Common myeloid progenitor, CD34-positive (primary cell): Measurements from ENCODE around the gene ADAM10.

ENCODE experiments used
- CTCF ChIA-PET: fragments of 350-600 bp; sonication (Branson Sonifier 250); formaldehyde crosslinking; loops from one replicate; lab custom pipeline; 2021; ENCODE audit warnings: antibody characterized with exemption; lab: Charles Lee
- POLR2A ChIA-PET: fragments of 350-600 bp; sonication (Branson Sonifier 250); formaldehyde crosslinking; loops from one replicate; lab custom pipeline; 2021; ENCODE audit warnings: antibody characterized with exemption; lab: Charles Lee
- DNase-seq, 3 donors: peaks; one replicate each; pipeline versions ENCODE4 v3.0.0 to v3.0.0-alpha.2; 2013
- H3K27ac ChIP-seq, 2 experiments: 1 replicate in 1 of 2; 2 replicates in 1 of 2; pipeline ENCODE4 v1.7.0; 2013; ENCODE audit warnings: inconsistent platforms in 2 of 2, low read length in 2 of 2, mild to moderate bottlenecking in 2 of 2, low read depth in 1 of 2, moderate library complexity in 1 of 2; ENCODE audit not compliant: severe bottlenecking in 2 of 2, insufficient read depth in 1 of 2, poor library complexity in 1 of 2
- H3K27me3 ChIP-seq, 5 experiments: replicated peaks in 2 of 5; 1 replicate in 3 of 5; 2 replicates in 2 of 5; pipeline versions ENCODE4 v1.6.1 to v1.7.0; 2013; ENCODE audit warnings: low read length in 4 of 5, mild to moderate bottlenecking in 2 of 5, moderate library complexity in 2 of 5, inconsistent platforms in 1 of 5; ENCODE audit not compliant: insufficient read depth in 5 of 5, control insufficient read depth in 4 of 5
- H3K36me3 ChIP-seq, 4 experiments: 1 replicate in 2 of 4; 2 replicates in 2 of 4; pipeline versions ENCODE4 v1.6.1 to v1.7.0; 2013; ENCODE audit warnings: low read length in 3 of 4, control low read depth in 1 of 4, mild to moderate bottlenecking in 1 of 4; ENCODE audit not compliant: control insufficient read depth in 4 of 4, insufficient read depth in 4 of 4
- H3K4me1 ChIP-seq, 4 experiments: 1 replicate in 3 of 4; 2 replicates in 1 of 4; pipeline versions ENCODE4 v1.6.1 to v1.7.1; 2013; ENCODE audit warnings: low read length in 3 of 4, mild to moderate bottlenecking in 3 of 4, control low read depth in 1 of 4, inconsistent platforms in 1 of 4, moderate library complexity in 1 of 4; ENCODE audit not compliant: control insufficient read depth in 4 of 4, insufficient read depth in 4 of 4; ENCODE audit errors: control extremely low read depth in 1 of 4
- H3K4me3 ChIP-seq, 7 experiments: 1 replicate in 4 of 7; 2 replicates in 3 of 7; pipeline versions ENCODE4 v1.5.1 to v1.7.0; 2013; ENCODE audit warnings: mild to moderate bottlenecking in 7 of 7, low read length in 6 of 7, moderate library complexity in 6 of 7, inconsistent platforms in 2 of 7, low read depth in 2 of 7, control low read depth in 1 of 7; ENCODE audit not compliant: insufficient read depth in 4 of 7, control insufficient read depth in 1 of 7; ENCODE audit errors: extremely low read depth in 1 of 7
- H3K9me3 ChIP-seq, 5 experiments: 1 replicate in 4 of 5; 2 replicates in 1 of 5; pipeline versions ENCODE4 v1.6.1 to v1.7.1; 2013; ENCODE audit warnings: low read length in 4 of 5, mild to moderate bottlenecking in 2 of 5, inconsistent platforms in 1 of 5, low read depth in 1 of 5, moderate library complexity in 1 of 5; ENCODE audit not compliant: control insufficient read depth in 4 of 5, insufficient read depth in 2 of 5; ENCODE audit errors: control extremely low read depth in 1 of 5
- WGBS: methylation state at CpG from one replicate; pipeline ENCODE4 v1.1.5; 2013; ENCODE audit not compliant: insufficient coverage; 5-methylcytosine and 5-hydroxymethylcytosine counted together

The ADAM10 gene

DNA sequence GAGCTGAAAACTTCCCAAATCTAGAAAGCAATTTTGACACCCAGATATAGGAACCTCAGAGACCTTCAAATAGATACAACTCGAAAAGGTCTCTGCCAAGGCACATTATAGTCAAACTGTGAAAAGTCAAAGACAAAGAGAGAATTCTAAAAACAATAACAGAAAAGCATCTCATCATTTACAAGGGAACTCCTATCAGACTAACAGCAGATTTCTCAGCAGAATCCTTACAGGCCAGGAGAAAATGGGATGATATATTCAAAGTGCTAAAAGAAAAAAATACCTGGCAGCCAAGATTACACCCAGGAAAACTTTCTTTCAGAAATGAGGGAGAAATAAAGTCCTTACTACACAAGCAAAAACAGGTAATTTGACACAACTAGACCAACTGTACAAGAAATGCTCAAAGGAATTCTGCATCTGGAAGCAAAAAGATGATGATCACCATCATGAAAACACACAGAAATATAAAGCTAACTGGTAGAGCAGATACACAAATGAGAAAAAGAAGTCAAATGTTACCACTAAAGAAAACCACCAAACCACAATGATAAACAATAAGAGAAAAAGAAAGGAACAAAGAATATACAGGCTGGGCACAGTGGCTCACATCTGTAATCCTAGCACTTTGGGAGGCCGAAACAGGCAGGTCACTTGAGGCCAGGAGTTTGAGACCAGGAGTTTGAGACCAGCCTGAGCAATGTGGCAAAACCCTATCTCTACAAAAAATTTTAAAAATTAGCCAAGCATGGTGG is 50.4 kb downstream of the ADAM10 start:
- CTCF ChIA-PET = interaction anchor here (1.1 kb wide), 1 partner anchor 38 kb away, joined by 3 read pairs; no protein-coding TSS in a partner anchor
- peaks cover 2 to 28% (median 6%) of the 10 kb centered on the region in 5 experiments for H3K9me3 ChIP-seq
- no peak overlapping the region for H3K4me3 ChIP-seq
- H3K36me3 ChIP-seq = peaks cover 5 to 28% (median 14%) of the 10 kb centered on the region in 4 experiments
- H3K27ac ChIP-seq = no peak overlapping the region
- no peaks in the 10 kb centered on the region for H3K27me3 ChIP-seq
- no CpG with 5 or more reads among the region's 2 CpGs for WGBS
- peaks cover 0 to 2% (median 0%) of the 10 kb centered on the region in 4 experiments for H3K4me1 ChIP-seq
- POLR2A ChIA-PET = interaction anchor here (1.2 kb wide), 1 partner anchor 12 kb away, joined by 4 read pairs; no protein-coding TSS in a partner anchor
- peak in 2 of 3 donors; percentile 39 to 53 for DNase-seq

DNA sequence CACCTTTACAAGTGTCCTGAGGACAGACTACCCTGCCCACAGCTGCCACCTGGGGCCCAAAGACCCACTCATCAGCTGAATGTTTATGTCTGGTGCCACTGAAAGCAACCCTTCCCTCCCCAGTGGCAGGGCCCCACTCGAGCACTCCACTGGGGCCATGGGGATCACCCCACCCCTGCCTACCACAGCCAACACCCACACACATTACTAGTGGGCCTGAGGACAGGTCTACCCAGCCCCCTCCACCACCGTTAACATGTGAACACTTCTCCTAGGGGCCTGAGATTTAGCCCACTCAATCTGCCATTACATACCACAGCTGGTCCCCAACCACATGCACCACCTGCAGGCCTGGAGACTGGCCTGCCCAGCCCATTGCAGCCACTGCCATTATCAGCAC is 52.3 kb downstream of the ADAM10 start:
- WGBS = 100% methylated on average over 2 of the region's 2 CpGs
- no peaks in the 10 kb centered on the region for H3K27me3 ChIP-seq
- H3K27ac ChIP-seq = no peak overlapping the region
- peaks cover 5 to 25% (median 15%) of the 10 kb centered on the region in 4 experiments for H3K36me3 ChIP-seq
- peaks cover 0 to 2% (median 0%) of the 10 kb centered on the region in 4 experiments for H3K4me1 ChIP-seq
- DNase-seq = no peak
- POLR2A ChIA-PET = interaction anchor here (0.6 kb wide), 1 partner anchor 418 kb away, joined by 3 read pairs; no protein-coding TSS in a partner anchor
- peaks cover 0 to 22% (median 4%) of the 10 kb centered on the region in 5 experiments for H3K9me3 ChIP-seq
- no peak overlapping the region for H3K4me3 ChIP-seq
- CTCF ChIA-PET = no interaction called here

DNA sequence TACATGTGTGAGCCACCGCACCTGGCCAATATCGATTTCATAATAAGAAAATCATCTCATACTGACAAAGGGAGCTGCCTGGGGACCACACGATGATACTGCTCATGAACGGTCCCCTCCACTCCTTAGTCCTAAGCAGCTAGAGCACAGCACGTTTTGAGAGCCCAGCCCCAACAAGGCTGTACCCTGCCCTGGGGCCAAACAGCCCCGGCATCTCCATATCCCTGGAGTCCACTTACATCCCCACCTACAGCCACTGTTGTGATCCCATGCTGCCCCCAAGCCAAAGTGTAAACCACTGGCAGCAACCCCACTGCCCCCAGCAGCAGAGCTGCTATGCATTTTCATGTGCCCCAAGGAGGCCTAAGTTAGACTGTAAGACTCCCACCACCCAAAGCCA is 52.8 kb downstream of the ADAM10 start:
- ChIA-PET CTCF (no interaction called here), POLR2A (no interaction called here)
- no peak overlapping the region for H3K4me3 ChIP-seq
- no peak overlapping the region for H3K27ac ChIP-seq
- H3K36me3 ChIP-seq = peaks cover 5 to 23% (median 16%) of the 10 kb centered on the region in 4 experiments
- H3K4me1 ChIP-seq = peaks cover 0 to 2% (median 0%) of the 10 kb centered on the region in 4 experiments
- H3K9me3 ChIP-seq = peaks cover 0 to 22% (median 4%) of the 10 kb centered on the region in 5 experiments
- no peak for DNase-seq
- WGBS = 100% methylated on average over 6 of the region's 6 CpGs
- H3K27me3 ChIP-seq = no peaks in the 10 kb centered on the region

DNA sequence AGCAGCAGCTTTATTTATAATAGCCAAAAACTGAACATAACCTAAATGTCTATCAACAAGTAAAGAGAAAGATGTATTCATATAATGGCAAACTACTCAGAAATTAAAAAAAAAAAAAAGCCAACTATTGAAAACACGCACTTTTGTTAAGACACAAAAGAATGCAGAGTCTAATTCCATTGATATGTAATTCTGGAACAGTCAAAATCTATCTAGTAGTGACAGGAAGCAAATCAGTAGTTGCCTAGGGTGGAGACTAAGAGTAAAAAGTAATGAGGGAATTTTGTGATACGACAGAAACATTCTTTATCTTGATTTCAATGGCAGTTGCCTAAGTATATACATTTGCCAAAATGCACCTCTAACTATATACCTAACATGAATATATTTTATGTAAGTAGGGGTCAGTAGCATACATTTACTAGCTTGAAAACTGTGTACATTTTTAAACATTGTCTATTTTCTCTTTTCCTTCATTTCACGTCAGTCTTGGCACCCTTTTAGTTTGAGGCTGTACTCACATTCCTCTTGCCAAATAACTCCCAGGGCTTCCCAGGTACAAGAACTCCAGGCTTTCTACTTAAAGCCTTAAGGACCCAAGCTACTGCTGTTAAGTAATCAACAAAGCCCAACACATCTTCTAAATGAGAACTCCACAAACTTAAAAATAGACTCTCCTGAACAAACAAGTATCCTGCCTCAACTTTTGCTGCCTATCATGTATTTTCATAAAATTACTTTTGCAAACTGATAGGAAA is 54.7 kb downstream of the ADAM10 start:
- Histone ChIP-seq H3K9me3 (peaks cover 0 to 17% (median 4%) of the 10 kb centered on the region in 5 experiments), H3K4me1 (peaks cover 0 to 2% (median 0%) of the 10 kb centered on the region in 4 experiments), H3K27me3 (no peaks in the 10 kb centered on the region), H3K36me3 (peaks cover 5 to 12% (median 8%) of the 10 kb centered on the region in 4 experiments), H3K4me3 (no peak overlapping the region), H3K27ac (no peak overlapping the region)
- DNase-seq = no peak
- POLR2A ChIA-PET = no interaction called here
- no CpG with 5 or more reads among the region's 3 CpGs for WGBS
- CTCF ChIA-PET = interaction anchor here (1.0 kb wide), 1 partner anchor 9 kb away, joined by 3 read pairs; no protein-coding TSS in a partner anchor

DNA sequence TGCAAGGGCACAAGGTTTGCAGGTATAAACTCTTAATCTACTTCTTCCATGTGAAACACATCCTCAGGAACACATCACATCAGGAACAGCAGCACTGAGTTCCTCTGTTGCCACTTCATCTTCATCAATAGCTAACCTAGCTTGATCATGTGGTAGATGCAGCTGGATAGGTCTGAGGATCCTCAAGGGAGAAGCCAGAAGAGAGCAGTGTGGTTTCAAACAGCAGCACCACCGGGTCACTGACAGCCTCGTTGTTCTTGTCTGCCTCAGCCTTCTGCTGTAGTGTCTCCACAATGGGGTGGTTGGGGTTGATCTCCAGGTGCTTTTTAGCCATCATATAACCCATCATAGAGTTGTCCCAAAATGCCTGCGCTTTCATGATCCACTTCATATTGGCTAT is 58.8 kb downstream of the ADAM10 start:
- CTCF ChIA-PET = interaction anchor here (1.0 kb wide), 1 partner anchor 11 kb away, joined by 3 read pairs; no protein-coding TSS in a partner anchor

DNA sequence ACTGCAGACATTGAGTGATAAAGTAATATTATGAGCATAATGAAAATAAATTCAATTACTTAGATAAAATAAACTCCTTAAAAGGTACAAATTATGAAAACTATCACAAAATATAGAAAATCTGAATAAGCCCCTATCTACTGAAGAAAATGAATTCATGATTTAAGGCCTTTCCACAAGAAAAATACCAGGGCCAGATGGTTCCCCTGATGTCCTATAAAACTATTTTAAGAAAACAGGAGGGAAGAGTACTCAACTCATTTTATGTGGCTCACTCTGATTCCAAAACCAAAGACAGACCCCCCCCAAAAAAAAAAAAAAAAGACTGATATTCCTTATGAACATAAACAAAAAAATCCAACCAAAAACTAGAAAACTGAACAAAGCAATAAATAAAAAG is 59.9 kb downstream of the ADAM10 start:
- no peaks in the 10 kb centered on the region for H3K27me3 ChIP-seq
- no peak overlapping the region for H3K27ac ChIP-seq
- H3K36me3 ChIP-seq = peaks cover 3 to 9% (median 4%) of the 10 kb centered on the region in 4 experiments
- H3K4me1 ChIP-seq = no peaks in the 10 kb centered on the region
- no peaks in the 10 kb centered on the region for H3K9me3 ChIP-seq
- POLR2A ChIA-PET = no interaction called here
- no peak for DNase-seq
- CTCF ChIA-PET = no interaction called here
- H3K4me3 ChIP-seq = no peak overlapping the region

More for the DNA sequence above, 58.8 kb downstream of the ADAM10 start:
- Histone ChIP-seq H3K36me3 (peaks cover 3 to 9% (median 4%) of the 10 kb centered on the region in 4 experiments), H3K27me3 (no peaks in the 10 kb centered on the region), H3K4me1 (no peaks in the 10 kb centered on the region), H3K27ac (no peak overlapping the region), H3K4me3 (no peak overlapping the region), H3K9me3 (no peaks in the 10 kb centered on the region)
- DNase-seq = no peak
- WGBS = 82% methylated on average over 3 of the region's 3 CpGs
- POLR2A ChIA-PET = no interaction called here
